C4-2B (cell line): ENCODE data around the gene SRL.

ENCODE experiments used
- CTCF ChIP-seq: fragments of 450-650 bp; conservative IDR thresholded peaks from 2 replicates; pipeline ENCODE4 v1.5.1; 2017; ENCODE audit warnings: mild to moderate bottlenecking
- ZFX ChIP-seq: fragments of 450-650 bp; IDR thresholded peaks from 2 replicates; pipeline ENCODE4 v1.6.1; 2017

- TF ChIP-seq CTCF (no peak), ZFX (no peak)
Measured at GRCh38 chr16:4139968-4140367, 101.9 kb downstream of the SRL start.
